HepG2 (cell line): ENCODE results near the gene TMEM221. TPM values are rescaled to one million over a fixed set of nuclear protein-coding genes. Genes with fewer than 3 reads are reported as not detected.

Experiments used
- AGO2 ChIP-seq: fragments of 200-400 bp; formaldehyde crosslinking; optimal IDR thresholded peaks from 2 replicates; pipeline ENCODE3; 2017; ENCODE audit warnings: mild to moderate bottlenecking, low read depth, low read length, moderate library complexity
- FOSL1 ChIP-seq: sonication (generic); formaldehyde crosslinking; IDR thresholded peaks from 2 replicates; pipeline ENCODE4 v1.9.0; 2021; ENCODE audit warnings: missing genetic modification reagents, borderline replicate concordance
- HDAC6 ChIP-seq: fragments of 200-600 bp; sonication (generic); IDR thresholded peaks from 2 replicates; pipeline ENCODE4 v1.7.0; 2017; ENCODE audit warnings: mild to moderate bottlenecking, antibody characterized with exemption, low read length, low read depth
- HNF1B ChIP-seq: sonication (generic); formaldehyde crosslinking; IDR thresholded peaks from 2 replicates; pipeline ENCODE4 v1.5.1; 2020; ENCODE audit warnings: mild to moderate bottlenecking, moderate library complexity, missing genetic modification reagents
- ISL2 ChIP-seq: sonication (generic); formaldehyde crosslinking; IDR thresholded peaks from 2 replicates; pipeline ENCODE4 v1.5.0; 2020; ENCODE audit warnings: missing genetic modification reagents
- KLF15 ChIP-seq: sonication (generic); formaldehyde crosslinking; IDR thresholded peaks from 2 replicates; pipeline ENCODE4 v1.8.1; 2023; ENCODE audit warnings: borderline replicate concordance, mild to moderate bottlenecking, inconsistent platforms, missing genetic modification reagents, mixed read lengths
- KMT2B ChIP-seq: IDR thresholded peaks from 2 replicates; pipeline ENCODE4 v1.6.1; 2016; ENCODE audit warnings: missing genetic modification reagents, missing compliant biosample characterization
- NR2F2 ChIP-seq: IDR thresholded peaks from 2 replicates; pipeline ENCODE4 v1.6.1; 2012; ENCODE audit warnings: low read depth, inconsistent platforms, borderline replicate concordance
- POGK ChIP-seq: sonication (generic); formaldehyde crosslinking; conservative IDR thresholded peaks from 2 replicates; pipeline ENCODE4 v1.8.0; 2022; ENCODE audit warnings: mild to moderate bottlenecking, moderate library complexity, missing genetic modification reagents
- RBAK ChIP-seq: sonication (generic); formaldehyde crosslinking; IDR thresholded peaks from 2 replicates; pipeline ENCODE4 v1.5.1; 2020; ENCODE audit warnings: mild to moderate bottlenecking, missing genetic modification reagents
- TFDP2 ChIP-seq: sonication (generic); formaldehyde crosslinking; IDR thresholded peaks from 2 replicates; pipeline ENCODE4 v1.4.0; 2020; ENCODE audit warnings: missing genetic modification reagents
- THAP8 ChIP-seq: sonication (generic); formaldehyde crosslinking; IDR thresholded peaks from 2 replicates; pipeline ENCODE4 v1.5.1; 2020; ENCODE audit warnings: missing genetic modification reagents, mild to moderate bottlenecking, borderline replicate concordance
- ZBTB43 ChIP-seq: sonication (generic); formaldehyde crosslinking; conservative IDR thresholded peaks from 2 replicates; pipeline ENCODE4 v1.4.0; 2020; ENCODE audit warnings: missing genetic modification reagents
- ZNF431 ChIP-seq: sonication (generic); formaldehyde crosslinking; IDR thresholded peaks from 2 replicates; pipeline ENCODE4 v1.9.0; 2022; ENCODE audit warnings: missing genetic modification reagents, low read depth, mild to moderate bottlenecking, borderline replicate concordance
- ZNF44 ChIP-seq: sonication (generic); formaldehyde crosslinking; IDR thresholded peaks from 2 replicates; pipeline ENCODE4 v1.5.1; 2020; ENCODE audit warnings: mild to moderate bottlenecking, missing genetic modification reagents
- ZNF501 ChIP-seq: sonication (generic); formaldehyde crosslinking; IDR thresholded peaks from 2 replicates; pipeline ENCODE4 v1.5.1; 2020; ENCODE audit warnings: mild to moderate bottlenecking, moderate library complexity, missing genetic modification reagents
- ZNF768 ChIP-seq: sonication (generic); formaldehyde crosslinking; IDR thresholded peaks from 2 replicates; pipeline ENCODE4 v1.4.0; 2020; ENCODE audit warnings: missing genetic modification reagents
- polyA plus RNA-seq, 8 experiments: library from polyadenylated mRNA; depleted of rRNA in 3 of 8; stranded (reverse) in 7 of 8; unstranded in 1 of 8; fragments of >200 nt; fragmentation: Illumina TruSeq in 4 of 8; extraction: Trizol in 4 of 8; gene quantifications; 2 replicates each; pipeline versions ENCODE4 v1.2.1 to v1.2.3, GENCODE V29; 2011 to 2016; ENCODE audit warnings: low read depth in 4 of 8, missing spikeins in 1 of 8, mixed read lengths in 1 of 8; ENCODE audit not compliant: insufficient read depth in 1 of 8
- total RNA-seq, 5 experiments: library from RNA; depleted of rRNA; stranded (reverse); fragments of >200 nt; fragmentation: Illumina TruSeq; extraction: Trizol; gene quantifications; 2 replicates each; pipeline ENCODE4 v1.2.3, GENCODE V29; 2016; ENCODE audit warnings: low read depth in 1 of 5

The TMEM221 gene
- total and polyA plus RNA-seq, 2 of the 13 experiments (the other 11 are each of a cell fraction or from before 2014, with no cell fraction given) = 0.33 to 0.77 TPM

GRCh38 chr19:17405250-17406045, 43.0 kb downstream of the TMEM221 start, which contains the start of gene BST2 (continued):
- TF ChIP-seq NR2F2 (no peak; the same call in 1 of the 2 replicates), ISL2 (no peak), TFDP2 (no peak), HNF1B (CRISPR knock-in tag) (no peak), ZNF768 (CRISPR knock-in tag) (0 out of 2 replicates have a peak, but pooled peaks have one; percentile 23), AGO2 (no peak), FOSL1 (CRISPR knock-in tag) (no peak), POGK (CRISPR knock-in tag) (0 out of 2 replicates have a peak, but pooled peaks have one; percentile 31), HDAC6 (no peak), ZBTB43 (CRISPR knock-in tag) (no peak), ZNF44 (no peak), ZNF501 (CRISPR knock-in tag) (peak; percentile 17; the same call in 1 of the 2 replicates), KMT2B (CRISPR knock-in tag) (peak; percentile 50; the same call in 1 of the 2 replicates), THAP8 (CRISPR knock-in tag) (no peak), RBAK (CRISPR knock-in tag) (no peak), ZNF431 (CRISPR knock-in tag) (0 out of 2 replicates have a peak, but pooled peaks have one; percentile 49), KLF15 (CRISPR knock-in tag) (no peak)
